HCT116 (cell line): ENCODE results near the gene POR. TPM values are rescaled to one million over a fixed set of nuclear protein-coding genes. Genes with fewer than 3 reads are reported as not detected.

Experiments used
- ATAC-seq: fragments of 200-7000 bp; cut with Tn5 transposase; 2 replicates; pipeline ENCODE4 v1.9.1; 2020; ENCODE audit warnings: mild to moderate bottlenecking, moderate library complexity
- BruUV-seq: library from RNA; stranded (reverse); fragments of 400-500 nt; replicated peaks from 2 replicates; lab custom pipeline; 2021; lab: Mats Ljungman, UMichigan
- CTCF ChIA-PET: fragments of 300-600 bp; sonication (Branson Sonifier 250); formaldehyde crosslinking; loops from one replicate; lab custom pipeline; 2021; ENCODE audit warnings: antibody characterized with exemption; lab: Charles Lee
- POLR2A ChIA-PET: fragments of 300-600, 350-600 bp; sonication (Branson Sonifier 250); formaldehyde crosslinking; loops from one replicate; lab custom pipeline; 2021; ENCODE audit warnings: antibody characterized with exemption; lab: Charles Lee
- RAD21 ChIA-PET, 2 experiments: fragments of 300-600 bp; sonication (Branson Sonifier 250); formaldehyde crosslinking; loops; one replicate each; lab custom pipeline; 2023; ENCODE audit warnings: low total read pairs in 2 of 2; ENCODE audit not compliant: uncharacterized antibody in 2 of 2, unreplicated experiment in 2 of 2, low non-redundant PET in 1 of 2; lab: Charles Lee
- DNase-seq: peaks from one replicate; pipeline ENCODE4 v3.0.0-alpha.2; 2010; ENCODE audit warnings: low read depth, low spot score
- H2AFZ ChIP-seq: fragments of 200-600 bp; shearing (Covaris generic), sonication (generic); 2 replicates; pipeline ENCODE4 v1.6.1; 2017; ENCODE audit warnings: low read depth, mixed run types, mixed read lengths, antibody characterized with exemption, low read length; ENCODE audit not compliant: poor library complexity, severe bottlenecking
- H3K27ac ChIP-seq: 2 replicates; pipeline ENCODE4 v1.5.1; 2012; ENCODE audit warnings: low read depth, low read length
- H3K27me3 ChIP-seq: fragments of 200-600 bp; sonication (generic); 2 replicates; pipeline ENCODE4 v1.6.1; 2016; ENCODE audit warnings: mixed run types, low read length, mixed read lengths; ENCODE audit not compliant: insufficient read depth
- H3K36me3 ChIP-seq, 2 experiments: fragments of 200-500 bp in 1 of 2; fragments of 200-600 bp in 1 of 2; sonication (Bioruptor generic) in 1 of 2; sonication (generic) in 1 of 2; 2 replicates each; pipeline versions ENCODE4 v1.5.1 to v1.6.1; 2014 to 2016; ENCODE audit warnings: low read length in 2 of 2, inconsistent platforms in 1 of 2, mixed read lengths in 1 of 2, mixed run types in 1 of 2; ENCODE audit not compliant: insufficient read depth in 2 of 2, control insufficient read depth in 1 of 2
- H3K4me1 ChIP-seq, 2 experiments: fragments of 200-600 bp in 1 of 2; sonication (generic) in 1 of 2; 2 replicates each; pipeline versions ENCODE4 v1.5.1 to v1.6.1; 2012 to 2017; ENCODE audit warnings: low read length in 2 of 2, inconsistent platforms in 1 of 2, mild to moderate bottlenecking in 1 of 2, mixed read lengths in 1 of 2, mixed run types in 1 of 2, moderate library complexity in 1 of 2; ENCODE audit not compliant: insufficient read depth in 2 of 2, control insufficient read depth in 1 of 2
- H3K4me2 ChIP-seq: fragments of 200-600 bp; sonication (generic); 2 replicates; pipeline ENCODE4 v1.6.1; 2017; ENCODE audit warnings: mixed run types, low read length, mixed read lengths
- H3K4me3 ChIP-seq, 2 experiments: fragments of 200-600 bp in 1 of 2; sonication (generic) in 1 of 2; replicated peaks in 1 of 2; 2 replicates each; pipeline ENCODE4 v1.5.1; 2011 to 2016; ENCODE audit warnings: low read length in 2 of 2, control low read depth in 1 of 2, low read depth in 1 of 2, mild to moderate bottlenecking in 1 of 2, mixed read lengths in 1 of 2, mixed run types in 1 of 2
- H3K79me2 ChIP-seq: fragments of 200-600 bp; sonication (generic); 2 replicates; pipeline ENCODE4 v1.6.1; 2017; ENCODE audit warnings: mild to moderate bottlenecking, mixed run types, low read length, moderate library complexity, mixed read lengths; ENCODE audit not compliant: insufficient read depth
- H3K9ac ChIP-seq: fragments of 200-600 bp; sonication (generic); 2 replicates; pipeline ENCODE4 v1.6.1; 2016; ENCODE audit warnings: low read length, mixed read lengths
- H3K9me2 ChIP-seq: fragments of 200-600 bp; sonication (generic), shearing (Covaris generic); 2 replicates; pipeline ENCODE4 v1.6.1; 2017; ENCODE audit warnings: mixed run types, mild to moderate bottlenecking, moderate library complexity; ENCODE audit not compliant: insufficient read depth
- H3K9me3 ChIP-seq, 2 experiments: fragments of 200-500 bp in 1 of 2; fragments of 200-600 bp in 1 of 2; sonication (Bioruptor generic) in 1 of 2; sonication (generic) in 1 of 2; 2 replicates each; pipeline ENCODE4 v1.6.1; 2014 to 2017; ENCODE audit warnings: low read length in 2 of 2, mixed read lengths in 2 of 2, inconsistent platforms in 1 of 2, low read depth in 1 of 2, mild to moderate bottlenecking in 1 of 2, mixed run types in 1 of 2, moderate library complexity in 1 of 2; ENCODE audit not compliant: control insufficient read depth in 1 of 2, insufficient read depth in 1 of 2
- H4K20me1 ChIP-seq: fragments of 200-600 bp; sonication (generic), shearing (Covaris generic); 2 replicates; pipeline ENCODE4 v1.6.1; 2017; ENCODE audit warnings: mixed run types, mild to moderate bottlenecking, moderate library complexity; ENCODE audit not compliant: insufficient read depth
- ATF3 ChIP-seq: IDR thresholded peaks from 2 replicates; pipeline ENCODE4 v1.6.1; 2012
- CBX3 ChIP-seq: IDR thresholded peaks from 2 replicates; pipeline ENCODE4 v1.6.1; 2012; ENCODE audit warnings: low read depth
- CTCF ChIP-seq, 3 experiments: fragments of 200-600 bp in 1 of 3; sonication (generic) in 1 of 3; IDR thresholded peaks in 2 of 3; conservative IDR thresholded peaks in 1 of 3; 2 replicates each; pipeline ENCODE4 v1.5.1; 2012 to 2017; ENCODE audit warnings: low read depth in 2 of 3, low read length in 2 of 3, antibody characterized with exemption in 1 of 3, borderline replicate concordance in 1 of 3, control low read depth in 1 of 3, mild to moderate bottlenecking in 1 of 3, mixed read lengths in 1 of 3, mixed run types in 1 of 3, moderate library complexity in 1 of 3; ENCODE audit not compliant: insufficient read depth in 1 of 3
- ELF1 ChIP-seq: IDR thresholded peaks from 2 replicates; pipeline ENCODE4 v1.6.1; 2012; ENCODE audit warnings: low read depth, borderline replicate concordance
- EZH2phosphoT487 ChIP-seq: fragments of 200-600 bp; IDR thresholded peaks from 2 replicates; pipeline ENCODE4 v1.6.1; 2018; ENCODE audit warnings: antibody characterized with exemption, borderline replicate concordance
- FOSL1 ChIP-seq: IDR thresholded peaks from 2 replicates; pipeline ENCODE4 v1.6.1; 2012; ENCODE audit warnings: low read depth
- POLR2A ChIP-seq: IDR thresholded peaks from 2 replicates; pipeline ENCODE4 v1.7.0; 2011; ENCODE audit warnings: borderline replicate concordance; ENCODE audit not compliant: insufficient read depth, insufficient read length; ENCODE audit errors: extremely low read depth
- REST ChIP-seq: IDR thresholded peaks from 2 replicates; pipeline ENCODE4 v1.6.1; 2012; ENCODE audit warnings: low read depth
- SIN3A ChIP-seq: IDR thresholded peaks from 2 replicates; pipeline ENCODE4 v1.6.1; 2012; ENCODE audit warnings: low read depth
- SP1 ChIP-seq: IDR thresholded peaks from 2 replicates; pipeline ENCODE4 v1.6.1; 2012; ENCODE audit warnings: low read depth
- SRF ChIP-seq: IDR thresholded peaks from 2 replicates; pipeline ENCODE4 v1.6.1; 2012; ENCODE audit warnings: low read depth
- TCF7L2 ChIP-seq: IDR thresholded peaks from 2 replicates; pipeline ENCODE4 v1.7.0; 2011; ENCODE audit warnings: borderline replicate concordance, inconsistent platforms; ENCODE audit not compliant: insufficient read depth, insufficient read length; ENCODE audit errors: extremely low read depth
- ZFX ChIP-seq: fragments of 450-650 bp; IDR thresholded peaks from 2 replicates; pipeline ENCODE4 v1.6.1; 2017
- ZNF274 ChIP-seq: fragments of 200-500 bp; sonication (Bioruptor generic); IDR thresholded peaks from 2 replicates; pipeline ENCODE4 v1.6.1; 2014; ENCODE audit warnings: mild to moderate bottlenecking, low read depth, low read length, inconsistent platforms
- intact Hi-C: fragments of 100-400 bp; cut with micrococcal nuclease; formaldehyde crosslinking; loops from 2 replicates; pipeline ENCODE4 v1.10.0; 2022
- total RNA-seq: library from RNA; stranded (reverse); gene quantifications from one replicate; pipeline ENCODE4 v1.2.1, GENCODE V29; 2021; ENCODE audit not compliant: unreplicated experiment

POR gene
- total RNA-seq, 1 experiment from 2014 or later, result 120 TPM

GRCh38 chr7:76011442-76011861, 96.5 kb downstream of the POR start:
- CTCF ChIA-PET, result interaction anchor here (1.9 kb wide), 1 partner anchor 8 kb away, joined by 8 read pairs; no protein-coding TSS in a partner anchor
- BruUV-seq, result no TSS peak

More at GRCh38 chr7:76011442-76011861, 96.5 kb downstream of the POR start:
- H3K4me1 ChIP-seq, result peaks cover 15 to 24% of the 10 kb centered on the region in 2 experiments
- TF ChIP-seq SRF (no peak), ZFX (no peak), ELF1 (no peak), CBX3 (no peak), EZH2phosphoT487 (no peak), FOSL1 (no peak), REST (no peak), TCF7L2 (no peak), SP1 (no peak), ATF3 (no peak), CTCF (IDR thresholded peaks at IDR 0.05 in 2 of 3, conservative IDR thresholded peaks at IDR 0.05 in 1 of 3; ENCODE audit: borderline replicate concordance in 1 of 3, insufficient read depth in 1 of 3, low read depth in 2 of 3, low read length in 2 of 3) (no peak), POLR2A (no peak), SIN3A (no peak), ZNF274 (no peak)
- H3K9ac ChIP-seq, result no peak overlapping the region
- no peak for DNase-seq
- intact Hi-C loops, result no loop called here
- RAD21 ChIA-PET, result no interaction called here
- no peaks in the 10 kb centered on the region for H3K36me3 ChIP-seq
- no peaks in the 10 kb centered on the region for H3K9me3 ChIP-seq
- H3K9me2 ChIP-seq, result no peaks in the 10 kb centered on the region
- no peak overlapping the region for H3K4me2 ChIP-seq
- H4K20me1 ChIP-seq, result no peaks in the 10 kb centered on the region
- POLR2A ChIA-PET, result no interaction called here
- no peak overlapping the region for H3K27ac ChIP-seq
- H3K4me3 ChIP-seq, result no peak overlapping the region
- no peaks in the 10 kb centered on the region for H3K27me3 ChIP-seq
- ATAC-seq, result no peak
- no peak overlapping the region for H2AFZ ChIP-seq
- H3K79me2 ChIP-seq, result no peaks in the 10 kb centered on the region
